HepG2 (cell line): ENCODE results near the gene TAPBP.

Source experiments
- EZH2 ChIP-seq: conservative IDR thresholded peaks from 2 replicates; pipeline ENCODE4 v1.6.1; 2012; ENCODE audit warnings: mild to moderate bottlenecking, low read depth, low read length, moderate library complexity
- JUN ChIP-seq: sonication (generic); formaldehyde crosslinking; IDR thresholded peaks from 2 replicates; pipeline ENCODE4 v1.4.0; 2020; ENCODE audit warnings: mild to moderate bottlenecking, missing genetic modification reagents
- NAIF1 ChIP-seq: sonication (generic); formaldehyde crosslinking; IDR thresholded peaks from 2 replicates; pipeline ENCODE4 v1.5.0; 2020; ENCODE audit warnings: mild to moderate bottlenecking, missing genetic modification reagents, borderline replicate concordance
- RAD21 ChIP-seq: fragments of 450-650 bp; formaldehyde crosslinking; IDR thresholded peaks from 2 replicates; pipeline ENCODE4 v1.5.0; 2020; ENCODE audit warnings: mild to moderate bottlenecking
- TARDBP ChIP-seq: sonication (generic); formaldehyde crosslinking; IDR thresholded peaks from 2 replicates; pipeline ENCODE4 v1.8.0; 2022; ENCODE audit warnings: mild to moderate bottlenecking, missing genetic modification reagents
- YY1 ChIP-seq: IDR thresholded peaks from 2 replicates; pipeline ENCODE4 v1.6.1; 2011; ENCODE audit warnings: low read length, low read depth, moderate library complexity, mild to moderate bottlenecking; ENCODE audit not compliant: insufficient read depth, insufficient replicate concordance
- ZBTB7A ChIP-seq: sonication (generic); formaldehyde crosslinking; IDR thresholded peaks from 2 replicates; pipeline ENCODE4 v1.8.0; 2022; ENCODE audit warnings: mild to moderate bottlenecking, missing genetic modification reagents
- ZFP37 ChIP-seq: sonication (generic); formaldehyde crosslinking; IDR thresholded peaks from 2 replicates; pipeline ENCODE4 v1.4.0; 2020; ENCODE audit warnings: missing genetic modification reagents, borderline replicate concordance
- ZNF724P ChIP-seq: sonication (generic); formaldehyde crosslinking; IDR thresholded peaks from 2 replicates; pipeline ENCODE4 v1.8.0; 2022; ENCODE audit warnings: missing genetic modification reagents, borderline replicate concordance
- ZNF883 ChIP-seq: sonication (generic); formaldehyde crosslinking; IDR thresholded peaks from 2 replicates; pipeline ENCODE4 v1.5.1; 2020; ENCODE audit warnings: mild to moderate bottlenecking, missing genetic modification reagents; ENCODE audit errors: not compliant biosample characterization
- TF ChIP-seq, protein P1 (sequence below): IDR thresholded peaks from 2 replicates; pipeline ENCODE4 v1.6.1; 2016; ENCODE audit warnings: control low read depth
- TF ChIP-seq, protein P2 (sequence below): sonication (generic); formaldehyde crosslinking; IDR thresholded peaks from 2 replicates; pipeline ENCODE4 v1.4.0; 2020; ENCODE audit warnings: low read depth, mild to moderate bottlenecking, missing genetic modification reagents
- TF ChIP-seq, protein P3 (sequence below): sonication (generic); formaldehyde crosslinking; IDR thresholded peaks from 2 replicates; pipeline ENCODE4 v1.4.0; 2020; ENCODE audit warnings: missing genetic modification reagents
- TF ChIP-seq, protein P4 (sequence below): sonication (generic); formaldehyde crosslinking; IDR thresholded peaks from 2 replicates; pipeline ENCODE4 v1.4.0; 2020; ENCODE audit warnings: missing genetic modification reagents

DNA sequence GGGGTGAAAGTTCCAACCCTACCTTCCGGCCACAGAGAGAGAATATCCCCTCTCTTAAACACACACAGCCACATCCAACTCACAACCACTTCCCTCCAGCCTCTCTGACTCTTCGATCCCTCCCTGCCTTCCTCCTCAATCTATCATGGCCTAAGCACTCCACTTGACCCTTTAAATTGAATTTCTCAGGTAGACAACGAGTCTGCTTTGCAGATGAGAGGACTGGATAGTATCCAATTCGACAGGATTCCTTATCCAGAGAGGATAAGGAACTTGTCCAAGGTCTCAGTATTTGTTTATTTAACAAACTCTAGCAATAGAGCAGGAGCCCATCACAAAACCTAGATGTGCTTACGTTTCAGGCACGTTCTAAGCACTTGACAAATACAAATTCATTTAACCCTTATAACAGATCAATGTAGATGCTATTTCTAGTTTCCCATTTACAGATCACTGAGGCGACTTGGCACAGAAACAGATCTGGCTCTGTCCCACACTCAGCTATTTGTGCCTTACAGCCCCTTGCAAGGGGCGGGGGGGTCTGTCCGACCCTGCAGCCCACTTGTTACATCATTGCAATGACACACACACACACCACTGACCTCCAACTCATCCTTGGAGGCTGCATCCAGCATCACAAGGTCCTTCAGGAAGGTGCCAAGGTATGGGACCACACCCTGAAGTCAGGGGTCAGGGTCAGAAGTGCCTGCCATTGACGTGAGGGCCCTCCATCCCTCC is 19.6 kb downstream of the TAPBP start:
- TF ChIP-seq TARDBP (CRISPR knock-in tag) (no peak), ZNF883 (CRISPR knock-in tag) (no peak), ZFP37 (CRISPR knock-in tag) (no peak), RAD21 (CRISPR knock-in tag) (no peak), EZH2 (no peak), ZBTB7A (CRISPR knock-in tag) (no peak), ZNF724P (CRISPR knock-in tag) (no peak), JUN (CRISPR knock-in tag) (no peak), NAIF1 (CRISPR knock-in tag) (no peak), YY1 (no peak)
- TF ChIP-seq, protein P1, sequence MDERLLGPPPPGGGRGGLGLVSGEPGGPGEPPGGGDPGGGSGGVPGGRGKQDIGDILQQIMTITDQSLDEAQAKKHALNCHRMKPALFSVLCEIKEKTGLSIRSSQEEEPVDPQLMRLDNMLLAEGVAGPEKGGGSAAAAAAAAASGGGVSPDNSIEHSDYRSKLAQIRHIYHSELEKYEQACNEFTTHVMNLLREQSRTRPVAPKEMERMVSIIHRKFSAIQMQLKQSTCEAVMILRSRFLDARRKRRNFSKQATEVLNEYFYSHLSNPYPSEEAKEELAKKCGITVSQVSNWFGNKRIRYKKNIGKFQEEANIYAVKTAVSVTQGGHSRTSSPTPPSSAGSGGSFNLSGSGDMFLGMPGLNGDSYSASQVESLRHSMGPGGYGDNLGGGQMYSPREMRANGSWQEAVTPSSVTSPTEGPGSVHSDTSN (CRISPR knock-in tag) = no peak
- TF ChIP-seq, protein P2, sequence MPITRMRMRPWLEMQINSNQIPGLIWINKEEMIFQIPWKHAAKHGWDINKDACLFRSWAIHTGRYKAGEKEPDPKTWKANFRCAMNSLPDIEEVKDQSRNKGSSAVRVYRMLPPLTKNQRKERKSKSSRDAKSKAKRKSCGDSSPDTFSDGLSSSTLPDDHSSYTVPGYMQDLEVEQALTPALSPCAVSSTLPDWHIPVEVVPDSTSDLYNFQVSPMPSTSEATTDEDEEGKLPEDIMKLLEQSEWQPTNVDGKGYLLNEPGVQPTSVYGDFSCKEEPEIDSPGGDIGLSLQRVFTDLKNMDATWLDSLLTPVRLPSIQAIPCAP (CRISPR knock-in tag) = no peak
- TF ChIP-seq, protein P3, sequence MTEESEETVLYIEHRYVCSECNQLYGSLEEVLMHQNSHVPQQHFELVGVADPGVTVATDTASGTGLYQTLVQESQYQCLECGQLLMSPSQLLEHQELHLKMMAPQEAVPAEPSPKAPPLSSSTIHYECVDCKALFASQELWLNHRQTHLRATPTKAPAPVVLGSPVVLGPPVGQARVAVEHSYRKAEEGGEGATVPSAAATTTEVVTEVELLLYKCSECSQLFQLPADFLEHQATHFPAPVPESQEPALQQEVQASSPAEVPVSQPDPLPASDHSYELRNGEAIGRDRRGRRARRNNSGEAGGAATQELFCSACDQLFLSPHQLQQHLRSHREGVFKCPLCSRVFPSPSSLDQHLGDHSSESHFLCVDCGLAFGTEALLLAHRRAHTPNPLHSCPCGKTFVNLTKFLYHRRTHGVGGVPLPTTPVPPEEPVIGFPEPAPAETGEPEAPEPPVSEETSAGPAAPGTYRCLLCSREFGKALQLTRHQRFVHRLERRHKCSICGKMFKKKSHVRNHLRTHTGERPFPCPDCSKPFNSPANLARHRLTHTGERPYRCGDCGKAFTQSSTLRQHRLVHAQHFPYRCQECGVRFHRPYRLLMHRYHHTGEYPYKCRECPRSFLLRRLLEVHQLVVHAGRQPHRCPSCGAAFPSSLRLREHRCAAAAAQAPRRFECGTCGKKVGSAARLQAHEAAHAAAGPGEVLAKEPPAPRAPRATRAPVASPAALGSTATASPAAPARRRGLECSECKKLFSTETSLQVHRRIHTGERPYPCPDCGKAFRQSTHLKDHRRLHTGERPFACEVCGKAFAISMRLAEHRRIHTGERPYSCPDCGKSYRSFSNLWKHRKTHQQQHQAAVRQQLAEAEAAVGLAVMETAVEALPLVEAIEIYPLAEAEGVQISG = no peak
- TF ChIP-seq, protein P4, sequence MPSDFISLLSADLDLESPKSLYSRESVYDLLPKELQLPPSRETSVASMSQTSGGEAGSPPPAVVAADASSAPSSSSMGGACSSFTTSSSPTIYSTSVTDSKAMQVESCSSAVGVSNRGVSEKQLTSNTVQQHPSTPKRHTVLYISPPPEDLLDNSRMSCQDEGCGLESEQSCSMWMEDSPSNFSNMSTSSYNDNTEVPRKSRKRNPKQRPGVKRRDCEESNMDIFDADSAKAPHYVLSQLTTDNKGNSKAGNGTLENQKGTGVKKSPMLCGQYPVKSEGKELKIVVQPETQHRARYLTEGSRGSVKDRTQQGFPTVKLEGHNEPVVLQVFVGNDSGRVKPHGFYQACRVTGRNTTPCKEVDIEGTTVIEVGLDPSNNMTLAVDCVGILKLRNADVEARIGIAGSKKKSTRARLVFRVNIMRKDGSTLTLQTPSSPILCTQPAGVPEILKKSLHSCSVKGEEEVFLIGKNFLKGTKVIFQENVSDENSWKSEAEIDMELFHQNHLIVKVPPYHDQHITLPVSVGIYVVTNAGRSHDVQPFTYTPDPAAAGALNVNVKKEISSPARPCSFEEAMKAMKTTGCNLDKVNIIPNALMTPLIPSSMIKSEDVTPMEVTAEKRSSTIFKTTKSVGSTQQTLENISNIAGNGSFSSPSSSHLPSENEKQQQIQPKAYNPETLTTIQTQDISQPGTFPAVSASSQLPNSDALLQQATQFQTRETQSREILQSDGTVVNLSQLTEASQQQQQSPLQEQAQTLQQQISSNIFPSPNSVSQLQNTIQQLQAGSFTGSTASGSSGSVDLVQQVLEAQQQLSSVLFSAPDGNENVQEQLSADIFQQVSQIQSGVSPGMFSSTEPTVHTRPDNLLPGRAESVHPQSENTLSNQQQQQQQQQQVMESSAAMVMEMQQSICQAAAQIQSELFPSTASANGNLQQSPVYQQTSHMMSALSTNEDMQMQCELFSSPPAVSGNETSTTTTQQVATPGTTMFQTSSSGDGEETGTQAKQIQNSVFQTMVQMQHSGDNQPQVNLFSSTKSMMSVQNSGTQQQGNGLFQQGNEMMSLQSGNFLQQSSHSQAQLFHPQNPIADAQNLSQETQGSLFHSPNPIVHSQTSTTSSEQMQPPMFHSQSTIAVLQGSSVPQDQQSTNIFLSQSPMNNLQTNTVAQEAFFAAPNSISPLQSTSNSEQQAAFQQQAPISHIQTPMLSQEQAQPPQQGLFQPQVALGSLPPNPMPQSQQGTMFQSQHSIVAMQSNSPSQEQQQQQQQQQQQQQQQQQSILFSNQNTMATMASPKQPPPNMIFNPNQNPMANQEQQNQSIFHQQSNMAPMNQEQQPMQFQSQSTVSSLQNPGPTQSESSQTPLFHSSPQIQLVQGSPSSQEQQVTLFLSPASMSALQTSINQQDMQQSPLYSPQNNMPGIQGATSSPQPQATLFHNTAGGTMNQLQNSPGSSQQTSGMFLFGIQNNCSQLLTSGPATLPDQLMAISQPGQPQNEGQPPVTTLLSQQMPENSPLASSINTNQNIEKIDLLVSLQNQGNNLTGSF (CRISPR knock-in tag) = no peak
